H1 (cell line): Measurements from ENCODE around the gene SYP. TPM values are rescaled to one million over a fixed set of nuclear protein-coding genes. Genes with fewer than 3 reads are reported as not detected.

ENCODE experiments used
- CTCF ChIA-PET: fragments of 300-600 bp; sonication (Branson Sonifier 250); formaldehyde crosslinking; loops from one replicate; lab custom pipeline; 2021; ENCODE audit not compliant: partially characterized antibody; lab: Charles Lee
- POLR2A ChIA-PET: fragments of 300-600 bp; sonication (Branson Sonifier 250); formaldehyde crosslinking; loops from one replicate; lab custom pipeline; 2021; ENCODE audit warnings: inconsistent platforms; ENCODE audit not compliant: partially characterized antibody; lab: Charles Lee
- DNase-seq, 2 experiments: peaks; one replicate each; pipeline versions ENCODE4 v3.0.0 to v3.0.0-alpha.2; 2010 to 2022; ENCODE audit warnings: low spot score in 2 of 2, low read depth in 1 of 2, mixed read lengths in 1 of 2
- FAIRE-seq: peaks from 2 replicates; lab custom pipeline; 2011; peaks lifted over from hg19 to GRCh38; lab: Jason Lieb, UNC
- H2AFZ ChIP-seq: 2 replicates; pipeline ENCODE4 v1.8.1; 2012; ENCODE audit warnings: low read length, inconsistent platforms
- H2AK5ac ChIP-seq: 2 replicates; pipeline ENCODE4 v1.6.1; 2013; ENCODE audit warnings: low read depth, low read length
- H2BK120ac ChIP-seq: replicated peaks from 2 replicates; pipeline ENCODE3; 2013; ENCODE audit warnings: low read depth, low read length, inconsistent platforms
- H2BK12ac ChIP-seq: 2 replicates; pipeline ENCODE4 v1.6.1; 2013; ENCODE audit warnings: low read depth, low read length
- H2BK15ac ChIP-seq: 2 replicates; pipeline ENCODE4 v1.6.1; 2013; ENCODE audit warnings: low read length
- H2BK20ac ChIP-seq: 2 replicates; pipeline ENCODE4 v1.6.1; 2013; ENCODE audit warnings: low read length
- H2BK5ac ChIP-seq: 2 replicates; pipeline ENCODE4 v1.6.1; 2013; ENCODE audit warnings: low read depth, low read length
- H3K14ac ChIP-seq: 2 replicates; pipeline ENCODE4 v1.6.1; 2013; ENCODE audit warnings: inconsistent platforms; ENCODE audit not compliant: insufficient read length
- H3K18ac ChIP-seq: 2 replicates; pipeline ENCODE4 v1.6.1; 2013; ENCODE audit warnings: low read length; ENCODE audit errors: extremely low read depth
- H3K23ac ChIP-seq: 2 replicates; pipeline ENCODE4 v1.6.1; 2013; ENCODE audit warnings: inconsistent platforms; ENCODE audit not compliant: insufficient read length
- H3K23me2 ChIP-seq: 2 replicates; pipeline ENCODE4 v1.6.1; 2013; ENCODE audit warnings: low read depth, low read length
- H3K27ac ChIP-seq: 2 replicates; pipeline ENCODE4 v1.6.1; 2011; ENCODE audit warnings: low read depth, low read length, inconsistent platforms
- H3K27me3 ChIP-seq, 4 experiments: replicated peaks in 1 of 4; 1 replicate in 1 of 4; 2 replicates in 3 of 4; pipeline versions ENCODE4 v1.6.1 to v1.8.1; 2011 to 2013; ENCODE audit warnings: low read length in 3 of 4, mild to moderate bottlenecking in 3 of 4, inconsistent platforms in 2 of 4, mixed read lengths in 2 of 4, moderate library complexity in 1 of 4; ENCODE audit not compliant: control insufficient read depth in 3 of 4, insufficient read depth in 3 of 4; ENCODE audit errors: extremely low read depth in 1 of 4
- H3K36me3 ChIP-seq, 4 experiments: 2 replicates each; pipeline versions ENCODE4 v1.6.1 to v1.8.1; 2011 to 2013; ENCODE audit warnings: mild to moderate bottlenecking in 4 of 4, low read length in 3 of 4, moderate library complexity in 2 of 4, control low read depth in 1 of 4, inconsistent platforms in 1 of 4; ENCODE audit not compliant: insufficient read depth in 4 of 4, control insufficient read depth in 2 of 4
- H3K4ac ChIP-seq: replicated peaks from 2 replicates; pipeline ENCODE3; 2013; ENCODE audit warnings: low read length, low read depth, mixed read lengths, inconsistent platforms; ENCODE audit not compliant: insufficient read length
- H3K4me1 ChIP-seq, 4 experiments: replicated peaks in 1 of 4; 1 replicate in 1 of 4; 2 replicates in 3 of 4; pipeline versions ENCODE4 v1.6.1 to v1.8.1; 2011 to 2013; ENCODE audit warnings: low read length in 3 of 4, inconsistent platforms in 2 of 4, mixed read lengths in 1 of 4; ENCODE audit not compliant: insufficient read depth in 4 of 4, control insufficient read depth in 3 of 4
- H3K4me2 ChIP-seq, 2 experiments: 2 replicates each; pipeline versions ENCODE4 v1.6.1 to v1.8.1; 2011 to 2013; ENCODE audit warnings: low read depth in 2 of 2, low read length in 2 of 2, control low read depth in 1 of 2, inconsistent platforms in 1 of 2, mild to moderate bottlenecking in 1 of 2; ENCODE audit not compliant: insufficient read depth in 1 of 2
- H3K4me3 ChIP-seq, 4 experiments: fragments of 200-600, 300-600 bp in 1 of 4; sonication (generic), shearing (Covaris generic), sonication (Bioruptor Twin) in 1 of 4; 2 replicates each; pipeline versions ENCODE4 v1.5.1 to v1.8.1; 2011 to 2016; ENCODE audit warnings: low read length in 4 of 4, low read depth in 3 of 4, control low read depth in 2 of 4, inconsistent platforms in 2 of 4, mild to moderate bottlenecking in 2 of 4, mixed read lengths in 1 of 4, moderate library complexity in 1 of 4; ENCODE audit not compliant: insufficient read depth in 2 of 4; ENCODE audit errors: extremely low read depth in 1 of 4
- H3K56ac ChIP-seq: replicated peaks from 2 replicates; pipeline ENCODE3; 2013; ENCODE audit warnings: low read depth, mild to moderate bottlenecking, mixed read lengths, low read length, inconsistent platforms; ENCODE audit not compliant: insufficient read length
- H3K79me1 ChIP-seq: 2 replicates; pipeline ENCODE4 v1.6.1; 2013; ENCODE audit warnings: low read depth, low read length, control low read depth
- H3K79me2 ChIP-seq, 2 experiments: 2 replicates each; pipeline versions ENCODE4 v1.6.1 to v1.8.1; 2012 to 2013; ENCODE audit warnings: low read length in 2 of 2, mild to moderate bottlenecking in 2 of 2, inconsistent platforms in 1 of 2; ENCODE audit not compliant: insufficient read depth in 2 of 2, control insufficient read depth in 1 of 2
- H3K9ac ChIP-seq, 4 experiments: replicated peaks in 1 of 4; 1 replicate in 1 of 4; 2 replicates in 3 of 4; pipeline versions ENCODE4 v1.6.1 to v1.8.1; 2011 to 2013; ENCODE audit warnings: low read depth in 3 of 4, low read length in 3 of 4, control low read depth in 2 of 4, mild to moderate bottlenecking in 2 of 4, moderate library complexity in 2 of 4, inconsistent platforms in 1 of 4; ENCODE audit errors: extremely low read depth in 1 of 4
- H3K9me3 ChIP-seq, 2 experiments: 2 replicates each; pipeline versions ENCODE4 v1.6.1 to v1.8.1; 2012 to 2013; ENCODE audit warnings: mild to moderate bottlenecking in 2 of 2, moderate library complexity in 2 of 2, control low read depth in 1 of 2, inconsistent platforms in 1 of 2, low read depth in 1 of 2, low read length in 1 of 2, mixed read lengths in 1 of 2; ENCODE audit not compliant: insufficient read depth in 2 of 2
- H4K20me1 ChIP-seq, 2 experiments: replicated peaks in 1 of 2; 2 replicates each; pipeline versions ENCODE3 to v1.8.1; 2011 to 2013; ENCODE audit warnings: inconsistent platforms in 2 of 2, low read length in 2 of 2, mild to moderate bottlenecking in 1 of 2; ENCODE audit not compliant: insufficient read depth in 2 of 2, control insufficient read depth in 1 of 2
- H4K5ac ChIP-seq: 2 replicates; pipeline ENCODE4 v1.6.1; 2013; ENCODE audit warnings: low read length, low read depth, mixed read lengths, inconsistent platforms; ENCODE audit not compliant: insufficient read length
- H4K8ac ChIP-seq: 2 replicates; pipeline ENCODE4 v1.8.0; 2013; ENCODE audit warnings: mild to moderate bottlenecking, moderate library complexity, low read length, inconsistent platforms; ENCODE audit not compliant: insufficient read depth; ENCODE audit errors: extremely low read depth
- H4K91ac ChIP-seq: replicated peaks from 2 replicates; pipeline ENCODE3; 2013; ENCODE audit warnings: low read length, mixed read lengths, inconsistent platforms; ENCODE audit not compliant: insufficient read length
- BRCA1 ChIP-seq: IDR thresholded peaks from 2 replicates; pipeline ENCODE4 v1.6.1; 2012; ENCODE audit warnings: low read depth, low read length, improper control_type of control experiment
- CBX5 ChIP-seq: fragments of 300-800, 300-1000 bp; sonication (generic); IDR thresholded peaks from 2 replicates; pipeline ENCODE4 v1.7.1; 2016; ENCODE audit warnings: antibody characterized with exemption, low read length, low read depth
- EZH2 ChIP-seq: fragments of 200-600 bp; sonication (generic); IDR thresholded peaks from 2 replicates; pipeline ENCODE4 v1.7.1; 2012; ENCODE audit warnings: low read depth, mild to moderate bottlenecking, moderate library complexity, low read length, inconsistent platforms; ENCODE audit not compliant: severe bottlenecking
- NRF1 ChIP-seq: IDR thresholded peaks from 2 replicates; pipeline ENCODE4 v1.6.1; 2011; ENCODE audit warnings: mild to moderate bottlenecking, low read depth, low read length, improper control_type of control experiment
- SAP30 ChIP-seq: fragments of 300-600 bp; sonication (generic); IDR thresholded peaks from 2 replicates; pipeline ENCODE4 v1.7.1; 2012; ENCODE audit warnings: low read length, moderate library complexity, mild to moderate bottlenecking, inconsistent platforms; ENCODE audit not compliant: insufficient read depth, insufficient replicate concordance
- SIN3A ChIP-seq, 2 experiments: IDR thresholded peaks in 1 of 2; conservative IDR thresholded peaks in 1 of 2; 2 replicates each; pipeline ENCODE4 v1.6.1; 2011 to 2012; ENCODE audit warnings: low read length in 2 of 2, improper control_type of control experiment in 1 of 2, low read depth in 1 of 2, mild to moderate bottlenecking in 1 of 2
- SP4 ChIP-seq: IDR thresholded peaks from 2 replicates; pipeline ENCODE4 v1.6.1; 2012; ENCODE audit warnings: low read length, inconsistent platforms
- TCF12 ChIP-seq: IDR thresholded peaks from 2 replicates; pipeline ENCODE4 v1.6.1; 2011; ENCODE audit warnings: low read depth, mild to moderate bottlenecking, low read length
- TEAD4 ChIP-seq: IDR thresholded peaks from 2 replicates; pipeline ENCODE4 v1.6.1; 2012; ENCODE audit warnings: low read depth, low read length, inconsistent platforms, mixed read lengths
- WGBS, 2 experiments: shearing (Covaris generic) in 1 of 2; methylation state at CpG; one replicate each; pipeline versions ENCODE4 v1.1.6 to v1.1.7; 2013 to 2015; ENCODE audit warnings: low lambda C conversion rate in 2 of 2, mixed read lengths in 2 of 2, inconsistent platforms in 1 of 2, low coverage in 1 of 2, missing lambda C conversion rate in 1 of 2; ENCODE audit not compliant: insufficient replicate concordance in 2 of 2, insufficient coverage in 1 of 2, insufficient read length in 1 of 2; ENCODE audit errors: extremely low coverage in 1 of 2, missing lambda C conversion rate in 1 of 2; 5-methylcytosine and 5-hydroxymethylcytosine counted together
- polyA plus RNA-seq, 7 experiments: library from polyadenylated mRNA; depleted of rRNA in 3 of 7; stranded (reverse) in 5 of 7; unstranded in 2 of 7; fragments of >200 nt in 5 of 7; fragments of 200-250 nt in 2 of 7; gene quantifications; 1 replicate in 5 of 7; 2 replicates in 1 of 7; 4 replicates in 1 of 7; pipeline versions ENCODE4 v1.2.1 to v1.2.3, GENCODE V29; 2011 to 2013; ENCODE audit warnings: missing spikeins in 2 of 7, mixed read lengths in 2 of 7
- total RNA-seq: library from RNA; stranded (reverse); fragmentation: NEBNext Ultra II Directional; extraction: Animal tissue kit (Norgen Biotek cat#: 25700); gene quantifications from 2 replicates; pipeline ENCODE4 v1.2.1, GENCODE V29; 2021
- TF ChIP-seq, protein P1 (sequence below): IDR thresholded peaks from 2 replicates; pipeline ENCODE4 v1.6.1; 2011; ENCODE audit warnings: low read length, improper control_type of control experiment

Gene SYP
- total and polyA plus RNA-seq, 2 of the 8 experiments (the other 6 are each of a cell fraction or from before 2014, with no cell fraction given) = 4.3 to 10.8 TPM

DNA sequence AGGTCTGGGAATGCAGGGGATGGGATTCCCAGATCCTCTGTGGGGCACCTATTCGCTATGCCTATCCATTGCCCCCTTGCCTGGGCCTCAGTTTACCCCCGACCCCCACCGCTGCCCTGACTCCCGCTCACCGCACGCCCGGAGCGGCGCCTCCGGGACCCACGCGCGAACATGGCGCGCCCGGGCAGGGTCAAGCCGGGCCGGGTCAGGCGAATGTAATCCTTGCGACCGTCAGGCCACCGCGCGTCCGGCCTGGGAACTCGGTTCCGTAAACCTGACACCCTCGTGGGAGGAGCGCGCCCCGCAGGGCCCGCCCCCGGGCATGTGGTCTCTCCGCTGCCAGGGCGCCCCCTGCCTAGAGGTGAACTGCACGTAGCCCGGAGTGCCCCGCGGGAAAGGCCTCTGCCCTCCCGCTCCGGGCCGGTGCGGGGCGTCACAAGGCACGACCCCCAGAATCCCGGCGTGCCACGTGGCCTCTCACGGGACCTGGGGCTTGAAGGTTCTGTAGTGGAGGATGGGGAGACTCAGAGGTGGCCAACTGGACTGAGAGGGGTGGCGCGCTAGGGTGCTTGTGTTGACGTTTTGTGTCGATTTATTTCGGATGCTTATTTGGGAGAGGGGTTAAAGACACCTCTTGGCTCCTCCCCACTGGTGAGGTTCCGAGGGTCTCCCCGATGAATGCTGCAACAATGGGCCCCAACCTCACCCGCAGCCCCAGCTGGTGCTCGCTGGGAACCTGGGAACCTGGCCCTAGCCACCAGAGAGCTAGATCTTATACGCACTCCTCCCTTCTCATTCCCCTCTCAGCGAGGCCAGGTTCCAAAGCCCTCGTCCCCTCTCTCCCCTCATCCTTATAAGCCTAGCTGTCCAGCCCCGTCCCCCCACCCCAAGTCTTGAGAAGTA lies 13.6 kb downstream of the SYP start, which contains the start of gene PRICKLE3:
Gene PRICKLE3, minus strand, starts transcription at position 249 of the 903 bp plus-strand sequence. Its CDS starts 76 bp downstream, at position 173.
- Histone ChIP-seq H3K23ac (no peak within 1 kb of the TSS), H3K4me1 (peaks cover 0 to 6% (median 5%) of the 10 kb centered on the region in 4 experiments; a peak in 3 of 7 replicates), H3K4me2 (peak within 1 kb of the TSS; percentile 68 to 74), H3K9me3 (no peaks in the 10 kb centered on the region), H2BK12ac (no peak within 1 kb of the TSS), H3K27me3 (no peaks in the 10 kb centered on the region), H3K79me1 (no peaks in the 10 kb centered on the region), H3K56ac (no peak within 1 kb of the TSS), H4K20me1 (peaks cover 0 to 2% of the 10 kb centered on the region in 2 experiments), H3K9ac (peak within 1 kb of the TSS in 1 of 4 experiments; percentile 22; a peak in 1 of 7 replicates), H3K14ac (no peak within 1 kb of the TSS), H2AK5ac (no peak within 1 kb of the TSS), H2BK15ac (no peak within 1 kb of the TSS), H2BK120ac (no peak within 1 kb of the TSS), H4K8ac (no peak within 1 kb of the TSS), H3K4me3 (peak within 1 kb of the TSS; percentile 53 to 75 (median 63)), H3K27ac (peak within 1 kb of the TSS; percentile 32; the same call in 1 of the 2 replicates), H3K23me2 (peaks cover 7% of the 10 kb centered on the region; the same call in 1 of the 2 replicates), H3K36me3 (peaks cover 0 to 5% (median 2%) of the 10 kb centered on the region in 4 experiments; a peak in 3 of 8 replicates), H2BK5ac (no peak within 1 kb of the TSS; the same call in 1 of the 2 replicates), H4K5ac (no peak within 1 kb of the TSS), H3K79me2 (no peaks in the 10 kb centered on the region), H3K4ac (no peak within 1 kb of the TSS), H4K91ac (peak within 1 kb of the TSS; percentile 73), H2AFZ (no peak within 1 kb of the TSS), H2BK20ac (no peak within 1 kb of the TSS), H3K18ac (no peak within 1 kb of the TSS; the same call in 1 of the 2 replicates)
- CTCF ChIA-PET = interaction anchor here (0.7 kb wide), 1 partner anchor 64 kb away, joined by 3 read pairs; no protein-coding TSS in a partner anchor
- POLR2A ChIA-PET = no interaction called here
- FAIRE-seq = no peak
- DNase-seq = peak in 1 of 2 experiments; percentile 84
- WGBS, 2 experiments = 2% methylated on average over 9 of the region's 62 CpGs; no CpG with 5 or more reads in 1 of the 2 experiments
- TF ChIP-seq TEAD4 (no peak), CBX5 (no peak), NRF1 (no peak), TCF12 (no peak), SAP30 (no peak), EZH2 (no peak), BRCA1 (no peak), SP4 (no peak), SIN3A (conservative IDR thresholded peaks at IDR 0.05 in 1 of 2, IDR thresholded peaks at IDR 0.05 in 1 of 2; ENCODE audit: low read depth in 1 of 2, low read length in 2 of 2) (no peak)
- TF ChIP-seq, protein P1, sequence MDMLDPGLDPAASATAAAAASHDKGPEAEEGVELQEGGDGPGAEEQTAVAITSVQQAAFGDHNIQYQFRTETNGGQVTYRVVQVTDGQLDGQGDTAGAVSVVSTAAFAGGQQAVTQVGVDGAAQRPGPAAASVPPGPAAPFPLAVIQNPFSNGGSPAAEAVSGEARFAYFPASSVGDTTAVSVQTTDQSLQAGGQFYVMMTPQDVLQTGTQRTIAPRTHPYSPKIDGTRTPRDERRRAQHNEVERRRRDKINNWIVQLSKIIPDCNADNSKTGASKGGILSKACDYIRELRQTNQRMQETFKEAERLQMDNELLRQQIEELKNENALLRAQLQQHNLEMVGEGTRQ = peak; percentile 35; the same call in 1 of the 2 replicates
